GM04503 (cell line): Measurements from ENCODE around the gene HECA.

Source experiments
- DNase-seq: peaks from one replicate; pipeline ENCODE4 v3.0.0-alpha.2; 2012; ENCODE audit warnings: low read depth

Gene HECA

DNA sequence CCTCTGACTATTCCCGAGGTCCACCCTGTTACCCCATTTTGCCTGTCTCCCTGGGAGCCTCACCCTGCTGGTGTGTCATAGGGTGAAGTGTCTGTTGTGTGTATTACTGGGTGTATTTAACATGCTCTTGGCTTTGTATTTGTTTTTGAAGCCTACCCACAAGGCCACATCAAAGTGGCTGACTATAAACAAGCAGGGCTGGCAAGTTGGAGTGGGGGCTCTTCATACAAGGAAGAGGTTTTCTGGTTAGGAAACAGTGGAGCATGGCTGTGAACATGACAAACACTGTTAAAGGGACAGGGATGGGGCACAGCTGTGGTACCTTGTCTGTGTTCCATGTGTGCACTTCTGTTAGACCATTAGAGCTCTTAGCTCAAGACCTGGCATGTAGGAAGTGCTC, 26.3 kb downstream of the HECA start:
- DNase-seq, result no peak

- DNase-seq, result no peak
Observed at GRCh38 chr6:139161817-139162284, 27.0 kb downstream of the HECA start.

GRCh38 chr6:139164001-139164400, 29.1 kb downstream of the HECA start:
- DNase-seq, result no peak

- DNase-seq, result no peak
Observed at GRCh38 chr6:139165324-139165723, 30.4 kb downstream of the HECA start.

- DNase-seq, result no peak
Observed at GRCh38 chr6:139166238-139166955, 31.5 kb downstream of the HECA start.

DNA sequence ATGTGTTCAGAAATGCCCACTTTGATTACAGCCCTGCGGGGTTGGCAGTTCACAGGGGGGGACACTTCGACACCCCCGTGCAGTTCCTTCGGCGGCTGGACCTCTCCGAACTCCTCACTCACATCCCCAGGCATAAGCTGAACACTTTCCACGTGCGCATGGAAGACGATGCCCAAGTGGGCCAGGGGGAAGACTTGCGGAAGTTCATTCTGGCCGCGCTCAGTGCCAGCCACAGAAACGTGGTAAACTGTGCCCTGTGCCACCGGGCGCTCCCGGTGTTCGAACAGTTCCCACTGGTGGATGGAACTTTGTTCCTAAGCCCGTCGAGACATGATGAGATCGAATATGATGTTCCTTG, 32.1 kb downstream of the HECA start:
- DNase-seq, result no peak

DNA sequence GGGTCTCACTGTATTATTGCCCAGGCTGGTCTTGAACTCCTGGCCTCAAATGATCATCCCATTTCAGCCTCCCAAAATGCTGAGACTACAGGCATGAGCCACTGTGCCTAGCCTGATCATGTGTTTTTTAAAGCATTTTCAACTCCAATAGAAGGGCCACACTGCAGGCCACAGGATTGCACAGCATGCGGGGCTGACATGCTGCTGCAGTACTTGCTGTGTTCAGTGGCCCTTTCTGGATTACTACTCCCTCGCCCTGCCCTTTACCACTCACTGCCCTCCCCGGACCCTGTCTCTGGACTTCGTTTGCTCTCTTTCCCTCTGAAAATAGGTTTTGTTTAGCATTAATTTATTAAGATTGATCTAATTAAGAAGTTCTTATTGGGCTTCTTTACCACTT, 37.3 kb downstream of the HECA start:
- DNase-seq, result no peak

DNA sequence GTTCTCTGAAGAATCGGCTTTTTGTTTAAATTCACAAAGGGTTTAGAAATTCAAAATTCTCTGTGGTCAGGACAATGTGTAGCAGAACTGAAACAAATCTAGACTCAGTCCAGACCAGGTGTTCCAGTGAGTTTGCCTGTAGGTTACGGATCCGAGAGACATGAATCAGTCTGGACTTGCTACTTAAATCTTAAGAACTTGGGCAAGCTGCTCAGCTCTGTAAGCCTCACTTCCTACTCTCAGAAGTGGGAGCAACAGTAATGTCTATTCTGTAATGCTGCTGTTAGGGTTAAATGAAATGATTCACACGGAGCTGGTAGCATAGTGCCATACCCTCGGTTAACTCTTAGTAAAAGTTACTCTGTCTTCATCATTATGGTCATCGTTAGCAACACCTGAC, 37.7 kb downstream of the HECA start:
- no peak for DNase-seq

DNA sequence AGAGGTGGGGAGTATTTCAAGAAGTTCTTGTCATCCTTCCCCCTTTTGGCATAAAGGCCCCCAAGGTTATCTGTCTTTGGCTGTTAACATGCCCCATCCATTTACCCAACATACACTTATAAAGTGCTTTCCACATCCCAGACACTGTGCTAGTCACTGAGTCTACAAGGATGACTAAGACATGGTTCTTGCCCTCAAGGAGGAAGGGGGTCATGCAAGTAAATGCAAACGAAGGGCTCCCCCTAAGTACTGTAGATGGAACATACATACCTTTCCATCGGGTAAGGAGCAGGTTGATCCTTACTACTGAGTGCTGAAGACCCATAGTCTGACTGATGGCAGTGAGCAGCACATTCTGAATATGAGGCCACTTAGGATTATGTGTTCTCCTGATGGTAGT, 38.3 kb downstream of the HECA start:
- no peak for DNase-seq

GRCh38 chr6:139173822-139174221, 38.9 kb downstream of the HECA start:
- DNase-seq, result no peak

GRCh38 chr6:139174961-139175360, 40.1 kb downstream of the HECA start:
- no peak for DNase-seq

- DNase-seq, result no peak
Observed at GRCh38 chr6:139175389-139175948, 40.6 kb downstream of the HECA start.

GRCh38 chr6:139181236-139181635, 46.4 kb downstream of the HECA start:
- DNase-seq, result no peak

GRCh38 chr6:139184047-139184446, 49.2 kb downstream of the HECA start:
- no peak for DNase-seq

DNA sequence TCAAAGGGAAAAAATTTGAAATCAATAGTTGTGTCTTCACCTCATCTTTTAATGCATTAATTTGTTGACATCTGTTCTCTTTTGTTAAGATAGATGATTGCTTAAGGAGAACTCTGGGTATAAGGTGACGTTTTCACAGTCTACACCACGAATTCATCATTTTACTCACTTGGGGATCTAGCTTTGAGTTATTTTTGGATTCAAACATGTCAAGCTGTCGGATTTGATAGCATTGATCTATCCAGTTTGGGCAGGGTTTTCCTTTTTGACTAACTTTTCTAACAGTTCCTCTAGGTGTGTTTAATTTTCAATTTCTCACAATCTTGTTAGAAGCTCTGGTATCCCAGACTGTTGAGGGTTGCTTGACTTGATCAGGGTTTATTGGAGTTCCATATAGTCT, 49.6 kb downstream of the HECA start:
- no peak for DNase-seq

DNA sequence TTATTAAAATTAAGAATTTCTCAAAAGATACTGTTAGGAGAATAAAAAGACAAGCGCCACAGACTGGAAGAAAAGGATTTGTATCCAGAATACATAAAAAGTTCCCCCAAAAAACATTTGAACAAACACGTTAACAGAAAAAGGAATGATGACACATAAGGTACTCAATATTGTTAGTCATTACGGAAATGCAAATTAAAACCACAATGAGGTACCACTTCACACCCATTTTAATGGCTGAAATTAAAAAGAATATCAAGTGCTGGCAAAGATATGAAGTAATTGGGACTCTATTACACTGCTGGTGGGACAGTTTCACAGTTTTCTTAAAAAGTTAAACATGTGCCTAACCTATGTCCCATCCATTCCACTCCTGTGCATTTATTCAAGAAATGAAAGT, 51.4 kb downstream of the HECA start:
- DNase-seq, result no peak

- no peak for DNase-seq
Observed at GRCh38 chr6:139186692-139187091, 51.8 kb downstream of the HECA start.

- no peak for DNase-seq
Observed at GRCh38 chr6:139187489-139187888, 52.6 kb downstream of the HECA start.

GRCh38 chr6:139189665-139190064, 54.8 kb downstream of the HECA start:
- no peak for DNase-seq

DNA sequence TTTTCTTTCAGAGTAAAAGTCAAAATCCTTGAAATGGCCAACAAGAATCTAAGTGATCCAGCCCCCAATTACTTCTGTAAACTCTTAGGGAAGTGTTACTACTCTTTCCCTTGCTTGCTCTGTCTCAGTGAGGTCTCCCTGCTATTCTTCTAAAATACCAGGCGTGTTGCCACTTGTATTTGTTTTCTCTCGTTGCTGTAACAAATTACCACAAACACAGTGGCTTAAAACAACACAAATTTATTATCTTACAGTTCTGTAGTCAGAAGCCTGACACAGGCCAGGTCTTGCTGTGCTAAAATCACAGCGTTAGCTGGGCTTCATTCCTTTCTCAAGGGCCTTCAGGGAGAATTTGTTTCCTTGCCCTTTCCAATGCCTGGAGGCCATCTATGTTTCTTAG, 59.9 kb downstream of the HECA start:
- no peak for DNase-seq

GRCh38 chr6:139198529-139199288, 63.8 kb downstream of the HECA start:
- DNase-seq, result no peak

- DNase-seq, result no peak
Observed at GRCh38 chr6:139201378-139201777, 66.5 kb downstream of the HECA start.

DNA sequence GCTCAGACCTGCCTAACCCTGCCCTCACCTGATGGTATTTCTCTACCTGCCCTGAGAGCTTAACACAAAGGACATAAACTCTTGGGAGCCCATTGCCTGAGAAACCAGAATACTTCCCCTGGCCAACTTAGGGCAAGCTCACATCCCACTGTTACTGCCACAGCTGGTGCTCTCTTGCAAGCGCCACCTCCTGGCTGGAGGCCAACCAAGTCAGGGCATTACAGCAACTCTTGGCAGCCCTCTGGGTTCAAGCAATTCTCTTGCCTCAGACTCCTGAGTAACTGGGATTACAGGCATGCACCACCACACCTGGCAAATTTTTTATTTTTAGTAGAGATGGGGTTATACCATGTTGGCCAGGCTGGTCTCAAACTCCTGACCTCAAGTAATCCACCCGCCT, 70.1 kb downstream of the HECA start:
- no peak for DNase-seq
